ENCODE results near the gene ARHGAP28.
A peak's percentile ranks its signal among the peaks of the same experiment; 100 is the strongest.

Gene ARHGAP28

DNA sequence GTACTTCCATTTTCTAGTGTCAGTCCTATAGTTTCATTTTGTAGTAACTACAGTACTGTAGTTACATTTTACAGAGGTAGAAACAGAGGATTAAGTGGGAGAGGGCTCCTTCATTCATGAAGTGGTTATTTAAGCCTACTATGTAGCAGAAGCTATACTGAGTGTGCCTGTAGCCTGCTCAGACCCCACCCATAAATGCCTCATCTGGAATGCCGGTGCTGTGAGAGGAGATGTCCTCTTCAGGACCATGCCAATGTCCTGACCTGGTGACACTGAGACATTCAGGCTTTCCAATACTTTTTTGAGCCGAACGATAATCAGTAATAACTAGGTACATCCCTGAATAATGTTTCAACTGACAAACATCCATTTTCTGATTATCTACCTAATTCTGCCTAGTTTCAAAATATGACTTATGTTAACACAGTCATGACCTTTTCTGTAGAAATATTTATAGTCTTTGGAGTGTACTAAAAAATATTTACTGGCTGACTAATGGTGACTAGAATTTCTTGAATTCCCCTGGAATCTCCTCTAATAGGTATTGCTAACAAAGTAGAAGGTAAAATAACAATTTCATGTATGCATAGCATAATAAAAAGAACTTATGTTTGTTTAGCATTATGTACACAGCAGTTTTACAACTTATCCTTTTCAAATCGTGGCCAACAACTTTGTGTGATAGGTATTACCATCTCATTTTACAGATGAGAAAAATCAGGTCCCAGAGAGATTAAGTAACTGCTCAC is 10.2 kb upstream of the ARHGAP28 start:
- H3K36me3 ChIP-seq (ENCODE audit: control insufficient read depth, insufficient read depth, low read length, severe bottlenecking), result no peaks in the 10 kb centered on the region
- no peak for DNase-seq (ENCODE audit: low read depth)

GRCh38 chr18:6719910-6720683 is 9.4 kb upstream of the ARHGAP28 start:
- DNase-seq (ENCODE audit: low read depth), result no peak
- H3K27me3 ChIP-seq (replicated peaks; ENCODE audit: control insufficient read depth, insufficient read depth, low read length), result no peaks in the 10 kb centered on the region
- peaks cover 35% of the 10 kb centered on the region for H3K4me1 ChIP-seq (ENCODE audit: control insufficient read depth, insufficient read depth, low read length)
- no peaks in the 10 kb centered on the region for H3K9me3 ChIP-seq (ENCODE audit: control insufficient read depth, low read length)
- no peak overlapping the region for H3K9ac ChIP-seq (ENCODE audit: low read length)
- no peak overlapping the region for H3K4me3 ChIP-seq (ENCODE audit: low read length)
- no peaks in the 10 kb centered on the region for H3K36me3 ChIP-seq (ENCODE audit: control insufficient read depth, insufficient read depth, low read length, severe bottlenecking)

More for the DNA sequence above, 10.2 kb upstream of the ARHGAP28 start:
- Histone ChIP-seq H3K9ac (ENCODE audit: low read length) (no peak overlapping the region), H3K9me3 (ENCODE audit: control insufficient read depth, low read length) (no peaks in the 10 kb centered on the region), H3K4me1 (ENCODE audit: control insufficient read depth, insufficient read depth, low read length) (peaks cover 37% of the 10 kb centered on the region), H3K4me3 (ENCODE audit: low read length) (peak overlapping the region; percentile 20), H3K27me3 (replicated peaks; ENCODE audit: control insufficient read depth, insufficient read depth, low read length) (no peaks in the 10 kb centered on the region)

DNA sequence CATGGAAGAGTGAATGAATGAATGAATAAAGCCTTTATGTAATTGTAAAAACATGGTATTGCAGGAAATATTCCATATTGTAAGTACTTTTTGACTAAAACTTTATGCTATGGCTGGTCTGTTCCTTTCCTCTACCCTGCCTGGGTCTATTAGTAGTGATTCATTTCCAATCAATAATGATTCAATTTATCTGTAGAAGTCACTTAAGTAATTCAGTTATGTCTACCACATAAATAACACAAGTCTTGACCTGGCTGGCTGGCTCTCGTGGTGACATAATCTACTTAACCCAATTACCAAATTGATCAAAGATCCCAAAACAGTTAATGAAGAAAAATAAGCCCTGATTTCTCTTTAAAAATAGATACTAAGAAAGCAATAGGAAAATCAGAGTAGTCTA is 7.8 kb upstream of the ARHGAP28 start:
- Histone ChIP-seq H3K4me3 (ENCODE audit: low read length) (no peak overlapping the region), H3K9ac (ENCODE audit: low read length) (no peak overlapping the region), H3K27me3 (replicated peaks; ENCODE audit: control insufficient read depth, insufficient read depth, low read length) (no peaks in the 10 kb centered on the region), H3K9me3 (ENCODE audit: control insufficient read depth, low read length) (no peaks in the 10 kb centered on the region), H3K36me3 (ENCODE audit: control insufficient read depth, insufficient read depth, low read length, severe bottlenecking) (no peaks in the 10 kb centered on the region), H3K4me1 (ENCODE audit: control insufficient read depth, insufficient read depth, low read length) (peaks cover 35% of the 10 kb centered on the region)
- no peak for DNase-seq (ENCODE audit: low read depth)

DNA sequence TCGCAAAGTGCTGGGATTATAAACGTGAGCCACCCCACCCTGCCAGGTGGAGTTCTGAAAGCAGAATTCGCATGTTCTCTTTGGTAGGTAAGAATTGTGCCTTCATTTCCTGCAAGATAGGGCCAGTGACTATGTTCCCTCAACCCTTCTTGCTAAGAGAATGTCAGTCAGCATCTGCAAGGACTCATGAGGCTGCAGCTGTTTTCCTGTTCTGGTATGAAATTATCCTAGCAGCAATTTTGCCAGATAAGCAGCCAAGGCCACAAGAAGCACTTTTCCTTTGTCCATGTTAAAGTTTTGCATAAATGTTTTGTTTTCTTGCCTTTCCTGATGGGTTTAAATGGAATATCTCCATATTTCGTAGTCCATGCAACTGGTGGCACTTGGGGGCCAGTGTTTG is 6.8 kb upstream of the ARHGAP28 start:
- DNase-seq (ENCODE audit: low read depth), result no peak
- no peaks in the 10 kb centered on the region for H3K27me3 ChIP-seq (replicated peaks; ENCODE audit: control insufficient read depth, insufficient read depth, low read length)
- H3K4me1 ChIP-seq (ENCODE audit: control insufficient read depth, insufficient read depth, low read length), result peaks cover 30% of the 10 kb centered on the region
- no peak overlapping the region for H3K4me3 ChIP-seq (ENCODE audit: low read length)
- no peaks in the 10 kb centered on the region for H3K9me3 ChIP-seq (ENCODE audit: control insufficient read depth, low read length)
- no peaks in the 10 kb centered on the region for H3K36me3 ChIP-seq (ENCODE audit: control insufficient read depth, insufficient read depth, low read length, severe bottlenecking)
- no peak overlapping the region for H3K9ac ChIP-seq (ENCODE audit: low read length)

- no peak for DNase-seq (ENCODE audit: low read depth)
- no peaks in the 10 kb centered on the region for H3K36me3 ChIP-seq (ENCODE audit: control insufficient read depth, insufficient read depth, low read length, severe bottlenecking)
- H3K4me1 ChIP-seq (ENCODE audit: control insufficient read depth, insufficient read depth, low read length), result peaks cover 15% of the 10 kb centered on the region
- H3K9ac ChIP-seq (ENCODE audit: low read length), result no peak overlapping the region
- no peaks in the 10 kb centered on the region for H3K9me3 ChIP-seq (ENCODE audit: control insufficient read depth, low read length)
- H3K4me3 ChIP-seq (ENCODE audit: low read length), result no peak overlapping the region
- no peaks in the 10 kb centered on the region for H3K27me3 ChIP-seq (replicated peaks; ENCODE audit: control insufficient read depth, insufficient read depth, low read length)
These were observed 5.2 kb upstream of the ARHGAP28 start for GRCh38 chr18:6724331-6724730.

DNA sequence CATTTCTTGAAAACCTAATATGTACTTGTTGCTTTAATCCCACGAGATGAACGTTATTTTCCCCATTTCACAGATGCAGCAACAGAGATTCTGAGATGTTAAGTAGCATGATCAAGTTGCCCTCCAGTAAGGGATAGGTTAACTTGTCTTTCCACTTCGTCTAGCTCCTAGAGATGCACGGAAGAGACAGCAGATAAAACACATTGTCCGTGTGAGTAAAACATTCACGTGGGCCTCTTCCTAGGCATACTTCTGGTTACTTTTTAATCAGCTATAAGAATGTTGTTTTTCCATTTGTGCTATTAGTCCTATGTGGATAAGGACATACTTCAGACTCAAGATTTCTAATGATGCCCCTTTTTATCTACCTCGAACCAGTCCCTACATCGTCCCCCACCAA is 1.2 kb upstream of the ARHGAP28 start:
- no peaks in the 10 kb centered on the region for H3K36me3 ChIP-seq (ENCODE audit: control insufficient read depth, insufficient read depth, low read length, severe bottlenecking)
- no peaks in the 10 kb centered on the region for H3K9me3 ChIP-seq (ENCODE audit: control insufficient read depth, low read length)
- H3K9ac ChIP-seq (ENCODE audit: low read length), result no peak overlapping the region
- DNase-seq (ENCODE audit: low read depth), result no peak
- peaks cover 25% of the 10 kb centered on the region for H3K4me1 ChIP-seq (ENCODE audit: control insufficient read depth, insufficient read depth, low read length)
- H3K4me3 ChIP-seq (ENCODE audit: low read length), result no peak overlapping the region
- no peaks in the 10 kb centered on the region for H3K27me3 ChIP-seq (replicated peaks; ENCODE audit: control insufficient read depth, insufficient read depth, low read length)

DNA sequence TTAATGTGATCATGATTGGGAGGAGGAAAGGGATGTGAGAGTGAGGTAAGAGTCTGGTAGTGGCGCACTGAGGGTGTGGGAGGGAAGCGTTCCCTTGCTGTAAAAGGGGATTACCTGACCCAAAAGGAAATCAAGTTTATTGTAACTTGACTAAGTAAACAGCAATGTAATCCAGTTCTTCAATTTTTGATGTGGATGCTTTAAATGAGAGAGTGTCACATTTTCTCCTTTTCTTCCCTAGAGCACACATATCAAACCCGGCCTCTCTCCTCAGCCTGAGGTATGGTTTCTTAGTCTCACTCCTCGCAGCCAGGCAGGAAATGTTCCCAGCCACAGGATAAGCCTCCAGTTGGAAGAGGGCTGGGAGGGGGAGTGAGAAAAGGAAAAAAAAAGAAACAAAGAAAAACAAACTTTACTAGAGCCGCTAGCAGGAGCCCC is 688 bp upstream of the ARHGAP28 start:
- Histone ChIP-seq H3K27me3 (replicated peaks; ENCODE audit: control insufficient read depth, insufficient read depth, low read length) (no peaks in the 10 kb centered on the region), H3K9me3 (ENCODE audit: control insufficient read depth, low read length) (no peaks in the 10 kb centered on the region), H3K4me3 (ENCODE audit: low read length) (peak overlapping the region; percentile 89), H3K9ac (ENCODE audit: low read length) (peak overlapping the region; percentile 84), H3K4me1 (ENCODE audit: control insufficient read depth, insufficient read depth, low read length) (peaks cover 28% of the 10 kb centered on the region), H3K36me3 (ENCODE audit: control insufficient read depth, insufficient read depth, low read length, severe bottlenecking) (no peaks in the 10 kb centered on the region)
- no peak for DNase-seq (ENCODE audit: low read depth)

DNA sequence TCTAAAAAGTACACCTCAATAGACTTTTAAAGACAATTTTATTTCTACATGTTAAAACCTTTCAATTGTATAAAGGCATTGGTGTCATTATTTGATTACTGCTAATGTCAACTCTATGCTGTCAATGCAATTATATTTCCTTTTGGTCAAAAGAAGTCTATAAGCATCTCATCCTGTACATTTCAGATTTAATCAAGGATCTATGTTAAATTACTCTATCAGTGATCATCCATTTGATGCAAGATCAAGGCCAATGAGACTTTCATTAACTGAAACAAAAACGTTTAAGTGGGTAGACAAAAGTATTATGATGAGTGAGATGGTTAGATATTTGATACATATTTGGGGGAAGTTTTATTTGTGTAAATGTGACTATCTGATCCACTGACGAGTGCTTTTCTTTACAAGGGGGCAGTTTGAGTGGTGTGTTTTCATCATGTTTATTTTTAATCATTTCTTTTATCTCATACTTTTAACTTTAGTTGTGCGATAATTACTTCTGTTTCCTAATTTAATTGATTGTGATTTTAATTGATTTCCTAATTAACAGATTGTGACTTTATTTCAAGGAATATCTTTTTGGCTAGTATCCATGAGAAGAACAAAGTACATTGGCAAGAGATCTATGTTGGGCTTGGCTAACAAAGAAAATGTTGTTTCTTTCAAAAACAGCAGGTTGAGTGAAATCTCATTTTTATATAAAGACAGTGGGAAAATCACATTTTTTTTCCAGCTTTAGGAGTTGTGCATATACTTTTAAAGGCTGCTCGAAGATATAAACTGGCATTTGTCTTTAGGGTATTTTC is 1.1 kb downstream of the ARHGAP28 start:
- peak; percentile 7 for DNase-seq (ENCODE audit: low read depth)
- peak overlapping the region; percentile 84 for H3K9ac ChIP-seq (ENCODE audit: low read length)
- H3K4me1 ChIP-seq (ENCODE audit: control insufficient read depth, insufficient read depth, low read length), result peaks cover 44% of the 10 kb centered on the region
- no peaks in the 10 kb centered on the region for H3K36me3 ChIP-seq (ENCODE audit: control insufficient read depth, insufficient read depth, low read length, severe bottlenecking)
- no peaks in the 10 kb centered on the region for H3K27me3 ChIP-seq (replicated peaks; ENCODE audit: control insufficient read depth, insufficient read depth, low read length)
- no peaks in the 10 kb centered on the region for H3K9me3 ChIP-seq (ENCODE audit: control insufficient read depth, low read length)
- H3K4me3 ChIP-seq (ENCODE audit: low read length), result peak overlapping the region; percentile 89

DNA sequence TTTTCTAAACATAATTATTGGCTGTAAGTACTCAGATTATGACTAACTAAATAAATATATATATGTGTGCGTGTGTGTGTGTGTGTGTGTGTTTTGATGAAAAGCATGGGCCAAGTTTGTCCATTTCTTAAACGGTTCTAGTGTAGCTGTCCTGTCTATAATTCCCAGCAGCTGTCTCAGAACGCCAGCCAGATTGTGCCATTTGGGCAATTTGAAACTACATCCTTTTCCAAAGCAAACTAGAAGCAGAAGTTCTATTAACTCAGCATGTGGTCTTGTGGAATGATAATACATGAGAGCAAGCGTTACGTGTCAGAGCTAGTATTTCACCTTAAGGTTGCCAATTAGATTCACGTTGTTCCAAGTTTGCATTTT is 1.7 kb downstream of the ARHGAP28 start:
- H3K4me1 ChIP-seq (ENCODE audit: control insufficient read depth, insufficient read depth, low read length), result peaks cover 49% of the 10 kb centered on the region
- peak overlapping the region; percentile 84 for H3K9ac ChIP-seq (ENCODE audit: low read length)
- no peaks in the 10 kb centered on the region for H3K36me3 ChIP-seq (ENCODE audit: control insufficient read depth, insufficient read depth, low read length, severe bottlenecking)
- H3K4me3 ChIP-seq (ENCODE audit: low read length), result peak overlapping the region; percentile 89
- H3K9me3 ChIP-seq (ENCODE audit: control insufficient read depth, low read length), result no peaks in the 10 kb centered on the region
- peak; percentile 91 for DNase-seq (ENCODE audit: low read depth)
- no peaks in the 10 kb centered on the region for H3K27me3 ChIP-seq (replicated peaks; ENCODE audit: control insufficient read depth, insufficient read depth, low read length)

DNA sequence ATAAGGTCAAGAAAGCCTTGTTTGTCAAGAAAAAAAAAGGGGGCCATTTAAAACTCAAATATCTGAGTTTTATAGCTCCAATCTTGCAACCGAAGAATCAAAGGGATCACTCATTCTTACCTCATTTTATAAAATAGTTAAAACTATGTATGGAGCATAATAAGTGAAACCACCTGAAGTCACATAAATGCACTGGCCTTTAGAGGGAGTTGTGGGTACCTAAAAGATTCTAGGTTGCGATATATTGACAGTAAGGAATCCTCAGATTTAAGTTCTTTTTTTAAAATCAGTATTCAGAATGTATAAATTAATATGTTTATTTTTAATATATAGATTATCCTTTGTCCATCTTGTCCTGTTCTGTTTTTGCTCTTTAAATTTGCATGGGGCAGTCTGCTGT is 3.4 kb downstream of the ARHGAP28 start:
- Histone ChIP-seq H3K4me3 (ENCODE audit: low read length) (no peak overlapping the region), H3K4me1 (ENCODE audit: control insufficient read depth, insufficient read depth, low read length) (peaks cover 54% of the 10 kb centered on the region), H3K9me3 (ENCODE audit: control insufficient read depth, low read length) (no peaks in the 10 kb centered on the region), H3K9ac (ENCODE audit: low read length) (no peak overlapping the region), H3K36me3 (ENCODE audit: control insufficient read depth, insufficient read depth, low read length, severe bottlenecking) (no peaks in the 10 kb centered on the region), H3K27me3 (replicated peaks; ENCODE audit: control insufficient read depth, insufficient read depth, low read length) (no peaks in the 10 kb centered on the region)
- DNase-seq (ENCODE audit: low read depth), result no peak

- Histone ChIP-seq H3K36me3 (ENCODE audit: control insufficient read depth, insufficient read depth, low read length, severe bottlenecking) (no peaks in the 10 kb centered on the region), H3K9ac (ENCODE audit: low read length) (no peak overlapping the region), H3K4me3 (ENCODE audit: low read length) (no peak overlapping the region), H3K27me3 (replicated peaks; ENCODE audit: control insufficient read depth, insufficient read depth, low read length) (no peaks in the 10 kb centered on the region), H3K9me3 (ENCODE audit: control insufficient read depth, low read length) (no peaks in the 10 kb centered on the region), H3K4me1 (ENCODE audit: control insufficient read depth, insufficient read depth, low read length) (peaks cover 54% of the 10 kb centered on the region)
- DNase-seq (ENCODE audit: low read depth), result no peak
These were observed 4.2 kb downstream of the ARHGAP28 start for GRCh38 chr18:6733758-6734157.

Measured in adipocyte (in vitro differentiated cells).